Right ventricle myocardium superior (tissue), 1 donor: ENCODE data around the gene RNF123. TPM values are rescaled to one million over a fixed set of nuclear protein-coding genes. Genes with fewer than 3 reads are reported as not detected.

Experiments
- ATAC-seq: fragments of 200-7000 bp; cut with Tn5 transposase; one replicate; pipeline ENCODE4 v1.9.1; 2020; ENCODE audit warnings: mild to moderate bottlenecking; ENCODE audit not compliant: poor library complexity
- DNase-seq: peaks from one replicate; pipeline ENCODE4 v3.0.0-alpha.2; 2020
- intact Hi-C: fragments of 100-400 bp; cut with DNase I; formaldehyde crosslinking; loops from one replicate; pipeline ENCODE4 v1.11.2; 2022
- total RNA-seq: library from RNA; stranded (reverse); fragmentation: NEBNext Ultra II Directional; extraction: Animal tissue kit (Norgen Biotek cat#: 25700); gene quantifications from one replicate; pipeline ENCODE4 v1.2.1, GENCODE V29; 2021
- donor health status: DM: no; HTN: yes; CAD: no; lungs with severe emphysema.

Gene RNF123
- total RNA-seq, 1 donor from 2014 or later, result 47.9 TPM

DNA sequence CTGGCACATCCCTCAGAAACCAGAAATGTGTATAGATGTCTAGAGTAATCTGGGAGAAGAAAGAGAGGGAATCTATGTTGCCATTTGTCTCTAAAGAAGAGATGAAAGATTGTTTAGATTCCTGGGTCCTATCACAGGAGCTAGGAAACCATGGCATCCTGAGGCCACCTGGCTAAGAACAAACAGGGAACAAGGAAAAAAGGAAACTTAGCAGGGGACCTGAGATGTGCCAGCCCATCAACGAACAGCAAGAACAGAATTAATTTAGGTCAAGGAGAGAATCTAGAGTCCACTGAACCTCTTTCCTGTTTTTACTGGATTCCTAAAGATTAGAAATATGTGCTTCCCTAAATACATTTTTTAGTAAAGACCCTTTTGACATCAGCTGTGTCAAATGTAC lies 66.7 kb downstream of the RNF123 start:
- intact Hi-C loops, result no loop called here
- DNase-seq (no peak), ATAC-seq (no peak)

DNA sequence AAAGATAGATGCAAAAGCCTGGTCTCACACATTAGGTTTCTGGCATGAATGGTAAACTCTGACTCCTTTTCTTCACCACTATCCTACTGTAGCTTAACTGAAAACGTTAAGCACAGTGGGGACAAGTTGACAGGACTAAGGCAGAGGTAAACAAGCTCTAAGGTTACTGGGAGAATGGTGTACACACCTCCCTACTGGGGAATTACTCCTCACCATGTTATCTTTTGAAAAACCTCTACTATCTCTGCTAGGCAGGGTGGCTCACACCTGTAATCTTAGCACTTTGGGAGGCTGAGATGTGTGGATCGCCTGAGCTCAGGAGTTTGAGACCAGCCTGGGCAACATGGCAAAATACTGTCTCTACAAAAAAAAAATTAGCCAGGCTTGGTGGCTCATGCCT lies 67.8 kb downstream of the RNF123 start:
- no peak for ATAC-seq
- no peak for DNase-seq
- intact Hi-C loops, result no loop called here

DNA sequence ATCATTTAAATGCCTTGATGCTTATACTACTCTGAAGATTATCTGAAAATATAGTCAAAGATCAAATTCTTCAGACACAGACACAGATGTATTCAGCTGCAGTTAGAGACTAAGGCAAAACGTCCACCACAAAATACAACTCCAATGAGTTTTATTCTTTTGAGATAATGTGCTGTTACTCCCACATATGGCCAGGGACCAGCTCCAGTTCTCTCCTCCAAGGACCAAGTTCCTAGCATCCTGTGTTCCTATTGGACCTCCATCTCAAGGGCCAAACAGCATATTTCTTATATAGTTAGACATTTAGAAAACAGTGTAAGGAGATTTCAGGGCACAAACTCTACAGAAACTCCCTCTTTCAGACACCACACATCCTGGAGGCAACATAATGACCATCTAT lies 69.9 kb downstream of the RNF123 start:
- no peak for DNase-seq
- intact Hi-C loops, result no loop called here
- ATAC-seq, result no peak

DNA sequence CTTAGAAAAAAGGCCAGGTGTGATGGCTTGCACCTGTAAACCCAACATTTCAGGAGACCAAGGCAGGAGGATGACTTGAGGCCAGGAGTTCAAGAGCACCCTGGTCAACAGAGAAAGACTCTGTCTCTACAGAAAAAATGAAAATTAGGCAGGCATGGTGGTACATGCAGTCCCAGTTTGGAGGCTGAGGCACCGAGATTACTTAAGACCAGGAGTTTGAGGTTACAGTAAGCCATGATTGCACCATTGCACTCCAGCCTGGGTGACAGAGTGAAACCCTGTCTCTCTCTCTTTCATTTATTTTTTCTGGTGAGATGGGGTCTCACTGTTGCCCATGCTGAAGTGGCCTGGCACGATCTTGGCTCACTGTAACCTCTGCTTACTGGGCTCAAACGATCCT lies 72.3 kb downstream of the RNF123 start:
- ATAC-seq (no peak), DNase-seq (no peak)
- intact Hi-C loops, result no loop called here

DNA sequence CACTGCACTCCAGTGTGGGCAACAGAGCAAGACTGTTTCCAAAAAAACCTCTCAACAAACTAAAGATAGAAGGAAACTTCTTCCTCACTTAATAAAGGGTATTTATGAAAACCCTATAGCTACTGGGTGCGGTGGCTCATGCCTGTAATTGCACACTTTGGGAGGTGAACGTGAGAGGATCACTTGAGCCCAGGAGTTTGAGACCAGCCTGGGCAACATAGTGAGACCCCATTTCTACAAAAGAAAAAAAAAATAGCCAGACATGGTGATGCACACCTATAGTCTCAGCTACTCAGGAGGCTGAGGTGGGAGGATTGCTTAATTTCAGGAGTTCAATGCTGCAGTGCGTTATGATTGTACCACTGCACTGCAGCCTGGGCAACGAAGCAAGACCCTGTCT lies 74.6 kb downstream of the RNF123 start:
- DNase-seq (no peak), ATAC-seq (no peak)
- intact Hi-C loops, result no loop called here

DNA sequence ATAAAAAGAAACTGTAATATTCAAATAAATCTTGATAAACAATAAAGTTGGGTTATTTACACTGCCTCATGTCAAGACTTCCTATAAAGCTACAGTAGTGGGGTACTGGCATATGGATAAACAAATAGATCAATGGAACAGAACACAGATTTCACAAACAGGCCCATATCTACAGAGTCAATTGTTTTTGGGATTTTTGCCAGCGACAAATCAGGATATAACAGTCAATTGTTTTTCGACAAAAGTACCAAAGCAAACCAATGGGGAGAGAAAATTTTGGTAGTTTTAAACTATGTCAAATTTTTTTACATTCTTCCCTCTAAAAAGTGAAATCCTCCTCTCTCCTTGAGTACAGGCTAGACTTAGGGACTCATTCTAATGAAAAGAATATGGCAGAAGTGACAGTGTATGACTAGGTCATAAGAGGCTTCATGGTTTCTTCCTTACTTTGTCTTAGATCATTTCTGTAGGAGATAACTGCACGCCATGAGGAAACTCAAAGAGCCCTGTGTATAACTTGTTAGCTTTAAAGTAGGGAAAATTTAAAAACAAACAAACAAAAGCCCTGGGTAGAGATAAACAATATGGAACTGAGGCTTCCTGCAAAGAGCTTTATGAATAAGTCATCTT lies 80.0 kb downstream of the RNF123 start:
- DNase-seq, result no peak
- no peak for ATAC-seq
- intact Hi-C loops, result no loop called here

DNA sequence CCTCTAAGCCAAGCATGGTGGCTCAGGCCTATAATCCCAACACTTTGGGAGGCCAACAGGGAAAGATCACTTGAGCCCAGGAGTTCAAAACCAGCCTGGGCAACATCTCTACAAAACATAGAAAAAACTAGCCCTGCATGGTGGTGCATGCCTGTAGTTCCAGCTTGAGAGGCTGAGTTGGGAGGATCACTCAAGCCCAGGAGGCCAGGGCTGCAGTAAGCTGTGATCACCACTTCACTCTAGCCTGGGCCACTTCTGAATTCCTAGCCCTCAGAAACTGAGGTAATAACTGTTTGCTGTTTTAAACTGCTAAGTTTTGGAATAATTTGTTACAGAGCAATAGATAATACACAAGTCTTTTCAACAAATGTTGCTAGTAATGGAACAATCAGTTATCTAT lies 80.6 kb downstream of the RNF123 start:
- ATAC-seq, result no peak

More for the DNA sequence above, 80.6 kb downstream of the RNF123 start:
- intact Hi-C loops, result no loop called here
- DNase-seq, result no peak

Other genes with a start within 250 kb of the RNF123 start
- gene DAG1, start 219.3 kb upstream of the RNF123 start, total RNA-seq, result 122 TPM
- gene BSN, start 135.1 kb upstream of the RNF123 start, total RNA-seq, result 0.27 TPM
- gene APEH, start 15.2 kb upstream of the RNF123 start, total RNA-seq, result 103 TPM
- gene MST1, start 83 bp upstream of the RNF123 start, total RNA-seq, result 3.7 TPM
- not detected for gene AMIGO3, start 30.1 kb downstream of the RNF123 start, total RNA-seq
- 15.7 TPM for gene GMPPB, start 34.4 kb downstream of the RNF123 start, total RNA-seq
- 14.8 TPM for gene IP6K1, start 97.0 kb downstream of the RNF123 start, total RNA-seq
- not detected for gene CDHR4, start 110.3 kb downstream of the RNF123 start, total RNA-seq
- 2.9 TPM for gene INKA1, start 113.7 kb downstream of the RNF123 start, total RNA-seq
- 19.7 TPM for gene UBA7, start 124.4 kb downstream of the RNF123 start, total RNA-seq
- 1.7 TPM for gene TRAIP, start 167.0 kb downstream of the RNF123 start, total RNA-seq
- not detected for gene CAMKV, start 180.3 kb downstream of the RNF123 start, total RNA-seq
- 1.5 TPM for gene MST1R, start 214.3 kb downstream of the RNF123 start, total RNA-seq
- gene MON1A, start 240.3 kb downstream of the RNF123 start, total RNA-seq, result 7.8 TPM